GDM1 (cell line): ENCODE measurements around the gene COPE.

Experiments used
- DNase-seq: peaks from one replicate; lab custom pipeline; 2025; lab: John Stamatoyannopoulos, UW

COPE gene

GRCh38 chr19:18851673-18852325 lies 67.4 kb downstream of the COPE start:
- DNase-seq = no peak

- DNase-seq = no peak
These were observed 68.5 kb downstream of the COPE start for GRCh38 chr19:18850471-18851375.

GRCh38 chr19:18849838-18850400 lies 69.3 kb downstream of the COPE start:
- DNase-seq = no peak
